ENCODE data around the gene CFB.

CFB gene

GRCh38 chr6:31947864-31948263, 2.0 kb downstream of the CFB start (continued):
- TF ChIP-seq ZBTB20 (tag by site-specific recombination; IDR thresholded peaks at IDR 0.05) (no peak), ZNF670 (tag by site-specific recombination; IDR thresholded peaks at IDR 0.05; ENCODE audit: low read depth) (no peak), ZNF211 (tag by site-specific recombination; IDR thresholded peaks at IDR 0.05; ENCODE audit: low read depth) (no peak), KLF1 (tag by site-specific recombination; IDR thresholded peaks at IDR 0.05) (no peak), ZNF76 (tag by site-specific recombination; IDR thresholded peaks at IDR 0.05; ENCODE audit: borderline replicate concordance, low read depth) (no peak)

- CTCF ChIA-PET, result interaction anchor here (0.6 to 0.7 kb wide), 2 partner anchors 148 to 157 kb away, joined by 3 read pairs; no protein-coding TSS in a partner anchor
- TF ChIP-seq ZNF169 (tag by site-specific recombination; IDR thresholded peaks at IDR 0.05), result no peak
- TF ChIP-seq, protein P1, sequence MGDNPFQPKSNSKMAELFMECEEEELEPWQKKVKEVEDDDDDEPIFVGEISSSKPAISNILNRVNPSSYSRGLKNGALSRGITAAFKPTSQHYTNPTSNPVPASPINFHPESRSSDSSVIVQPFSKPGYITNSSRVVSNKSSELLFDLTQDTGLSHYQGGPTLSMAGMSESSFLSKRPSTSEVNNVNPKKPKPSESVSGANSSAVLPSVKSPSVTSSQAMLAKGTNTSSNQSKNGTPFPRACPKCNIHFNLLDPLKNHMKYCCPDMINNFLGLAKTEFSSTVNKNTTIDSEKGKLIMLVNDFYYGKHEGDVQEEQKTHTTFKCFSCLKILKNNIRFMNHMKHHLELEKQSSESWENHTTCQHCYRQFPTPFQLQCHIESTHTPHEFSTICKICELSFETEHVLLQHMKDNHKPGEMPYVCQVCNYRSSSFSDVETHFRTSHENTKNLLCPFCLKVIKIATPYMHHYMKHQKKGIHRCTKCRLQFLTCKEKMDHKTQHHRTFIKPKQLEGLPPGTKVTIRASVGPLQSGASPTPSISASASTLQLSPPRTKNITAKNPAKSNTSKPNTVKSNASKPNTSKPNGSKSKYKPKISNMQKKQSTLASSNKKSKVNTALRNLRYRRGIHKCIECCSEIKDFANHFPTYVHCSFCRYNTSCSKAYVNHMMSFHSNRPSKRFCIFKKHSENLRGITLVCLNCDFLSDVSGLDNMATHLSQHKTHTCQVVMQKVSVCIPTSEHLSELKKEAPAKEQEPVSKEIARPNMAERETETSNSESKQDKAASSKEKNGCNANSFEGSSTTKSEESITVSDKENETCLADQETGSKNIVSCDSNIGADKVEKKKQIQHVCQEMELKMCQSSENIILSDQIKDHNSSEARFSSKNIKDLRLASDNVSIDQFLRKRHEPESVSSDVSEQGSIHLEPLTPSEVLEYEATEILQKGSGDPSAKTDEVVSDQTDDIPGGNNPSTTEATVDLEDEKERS (tag by site-specific recombination; IDR thresholded peaks at IDR 0.05), result no peak
- no peak for TF ChIP-seq ZNF24 (tag by site-specific recombination; IDR thresholded peaks at IDR 0.05)
- TF ChIP-seq, protein P2, sequence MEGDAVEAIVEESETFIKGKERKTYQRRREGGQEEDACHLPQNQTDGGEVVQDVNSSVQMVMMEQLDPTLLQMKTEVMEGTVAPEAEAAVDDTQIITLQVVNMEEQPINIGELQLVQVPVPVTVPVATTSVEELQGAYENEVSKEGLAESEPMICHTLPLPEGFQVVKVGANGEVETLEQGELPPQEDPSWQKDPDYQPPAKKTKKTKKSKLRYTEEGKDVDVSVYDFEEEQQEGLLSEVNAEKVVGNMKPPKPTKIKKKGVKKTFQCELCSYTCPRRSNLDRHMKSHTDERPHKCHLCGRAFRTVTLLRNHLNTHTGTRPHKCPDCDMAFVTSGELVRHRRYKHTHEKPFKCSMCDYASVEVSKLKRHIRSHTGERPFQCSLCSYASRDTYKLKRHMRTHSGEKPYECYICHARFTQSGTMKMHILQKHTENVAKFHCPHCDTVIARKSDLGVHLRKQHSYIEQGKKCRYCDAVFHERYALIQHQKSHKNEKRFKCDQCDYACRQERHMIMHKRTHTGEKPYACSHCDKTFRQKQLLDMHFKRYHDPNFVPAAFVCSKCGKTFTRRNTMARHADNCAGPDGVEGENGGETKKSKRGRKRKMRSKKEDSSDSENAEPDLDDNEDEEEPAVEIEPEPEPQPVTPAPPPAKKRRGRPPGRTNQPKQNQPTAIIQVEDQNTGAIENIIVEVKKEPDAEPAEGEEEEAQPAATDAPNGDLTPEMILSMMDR (tag by site-specific recombination; IDR thresholded peaks at IDR 0.05), result no peak
- TF ChIP-seq, protein P3, sequence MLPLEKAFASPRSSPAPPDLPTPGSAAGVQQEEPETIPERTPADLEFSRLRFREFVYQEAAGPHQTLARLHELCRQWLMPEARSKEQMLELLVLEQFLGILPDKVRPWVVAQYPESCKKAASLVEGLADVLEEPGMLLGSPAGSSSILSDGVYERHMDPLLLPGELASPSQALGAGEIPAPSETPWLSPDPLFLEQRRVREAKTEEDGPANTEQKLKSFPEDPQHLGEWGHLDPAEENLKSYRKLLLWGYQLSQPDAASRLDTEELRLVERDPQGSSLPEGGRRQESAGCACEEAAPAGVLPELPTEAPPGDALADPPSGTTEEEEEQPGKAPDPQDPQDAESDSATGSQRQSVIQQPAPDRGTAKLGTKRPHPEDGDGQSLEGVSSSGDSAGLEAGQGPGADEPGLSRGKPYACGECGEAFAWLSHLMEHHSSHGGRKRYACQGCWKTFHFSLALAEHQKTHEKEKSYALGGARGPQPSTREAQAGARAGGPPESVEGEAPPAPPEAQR (tag by site-specific recombination; IDR thresholded peaks at IDR 0.05), result no peak
- TF ChIP-seq ZNF610 (tag by site-specific recombination; IDR thresholded peaks at IDR 0.05; ENCODE audit: borderline replicate concordance), result no peak
- TF ChIP-seq ZIC2 (tag by site-specific recombination; IDR thresholded peaks at IDR 0.05), result no peak
- TF ChIP-seq ZNF768 (tag by site-specific recombination; IDR thresholded peaks at IDR 0.05), result no peak
- TF ChIP-seq ZNF423 (tag by site-specific recombination; IDR thresholded peaks at IDR 0.05), result no peak
- TF ChIP-seq ATF2 (tag by site-specific recombination; IDR thresholded peaks at IDR 0.05; ENCODE audit: low read depth), result no peak
- TF ChIP-seq, protein P4, sequence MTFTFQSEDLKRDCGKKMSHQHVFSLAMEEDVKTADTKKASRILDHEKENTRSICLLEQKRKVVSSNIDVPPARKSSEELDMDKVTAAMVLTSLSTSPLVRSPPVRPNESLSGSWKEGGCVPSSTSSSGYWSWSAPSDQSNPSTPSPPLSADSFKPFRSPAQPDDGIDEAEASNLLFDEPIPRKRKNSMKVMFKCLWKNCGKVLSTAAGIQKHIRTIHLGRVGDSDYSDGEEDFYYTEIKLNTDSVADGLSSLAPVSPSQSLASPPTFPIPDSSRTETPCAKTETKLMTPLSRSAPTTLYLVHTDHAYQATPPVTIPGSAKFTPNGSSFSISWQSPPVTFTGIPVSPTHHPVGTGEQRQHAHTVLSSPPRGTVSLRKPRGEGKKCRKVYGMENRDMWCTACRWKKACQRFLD (tag by site-specific recombination; IDR thresholded peaks at IDR 0.05), result no peak
- TF ChIP-seq, protein P5, sequence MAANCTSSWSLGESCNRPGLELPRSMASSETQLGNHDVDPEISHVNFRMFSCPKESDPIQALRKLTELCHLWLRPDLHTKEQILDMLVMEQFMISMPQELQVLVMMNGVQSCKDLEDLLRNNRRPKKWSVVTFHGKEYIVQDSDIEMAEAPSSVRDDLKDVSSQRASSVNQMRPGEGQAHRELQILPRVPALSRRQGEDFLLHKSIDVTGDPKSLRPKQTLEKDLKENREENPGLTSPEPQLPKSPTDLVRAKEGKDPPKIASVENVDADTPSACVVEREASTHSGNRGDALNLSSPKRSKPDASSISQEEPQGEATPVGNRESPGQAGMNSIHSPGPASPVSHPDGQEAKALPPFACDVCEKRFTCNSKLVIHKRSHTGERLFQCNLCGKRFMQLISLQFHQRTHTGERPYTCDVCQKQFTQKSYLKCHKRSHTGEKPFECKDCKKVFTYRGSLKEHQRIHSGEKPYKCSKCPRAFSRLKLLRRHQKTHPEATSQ (tag by site-specific recombination; IDR thresholded peaks at IDR 0.05), result no peak
- TF ChIP-seq GLIS2 (tag by site-specific recombination; IDR thresholded peaks at IDR 0.05), result no peak
- no peak for TF ChIP-seq ZNF146 (tag by site-specific recombination; IDR thresholded peaks at IDR 0.05)
- H3K27ac ChIP-seq (ENCODE audit: extremely low read depth, low read depth, low read length), result no peak overlapping the region
- H3K36me3 ChIP-seq (ENCODE audit: control insufficient read depth in 2 of 2, insufficient read depth in 1 of 2, low read length in 2 of 2), result peaks cover 0 to 28% of the 10 kb centered on the region in 2 experiments; a peak in 1 of 3 replicates
- no peaks in the 10 kb centered on the region for H3K9me3 ChIP-seq (ENCODE audit: control insufficient read depth, insufficient read depth, low read depth, low read length)
- H3K4me3 ChIP-seq (ENCODE audit: low read depth, low read length), result no peak overlapping the region
- POLR2A ChIA-PET, result interaction anchor here (0.6 to 1.9 kb wide), 9 partner anchors 10 to 155 kb away, joined by 3 to 9 read pairs (median 3); partner anchors contain the start of genes DXO and NEU1
- H3K4me1 ChIP-seq (ENCODE audit: control insufficient read depth, insufficient read depth, low read length), result no peaks in the 10 kb centered on the region
These were observed 2.4 kb downstream of the CFB start for GRCh38 chr6:31948306-31948705.

Data from HEK293 (cell line).